Esophagus muscularis mucosa (tissue), 4 donors: ENCODE measurements around the gene LAPTM5. TPM values are rescaled to one million over a fixed set of nuclear protein-coding genes. Genes with fewer than 3 reads are reported as not detected.
A peak's percentile ranks its signal among the peaks of the same experiment; 100 is the strongest.

Source experiments
- DNase-seq: peaks from one replicate; pipeline ENCODE4 v3.0.0-alpha.2; 2017; ENCODE audit errors: extremely low spot score
- H3K27ac ChIP-seq, 4 donors: fragments of 200-600 bp; sonication (generic); replicated peaks in 1 of 4; 1 replicate in 3 of 4; 2 replicates in 1 of 4; pipeline ENCODE4 v1.5.1; 2016 to 2019; ENCODE audit warnings: mild to moderate bottlenecking in 1 of 4
- H3K27me3 ChIP-seq, 4 donors: fragments of 200-600 bp; sonication (generic); one replicate each; pipeline versions ENCODE4 v1.5.1 to v1.6.0; 2016 to 2019
- H3K36me3 ChIP-seq, 4 donors: fragments of 200-600 bp; sonication (generic); one replicate each; pipeline ENCODE4 v1.5.1; 2016 to 2019
- H3K4me1 ChIP-seq, 4 donors: fragments of 200-600 bp; sonication (generic); one replicate each; pipeline ENCODE4 v1.5.1; 2016 to 2019
- H3K4me3 ChIP-seq, 4 donors: fragments of 200-600 bp; sonication (generic); 1 replicate in 2 of 4; 2 replicates in 2 of 4; pipeline ENCODE4 v1.5.1; 2016 to 2019; ENCODE audit warnings: mild to moderate bottlenecking in 4 of 4, moderate library complexity in 1 of 4
- H3K9me3 ChIP-seq, 4 donors: fragments of 200-600 bp; sonication (generic); 1 replicate in 3 of 4; 2 replicates in 1 of 4; pipeline ENCODE4 v1.5.1; 2016 to 2019
- CTCF ChIP-seq, 3 experiments: fragments of 200-600 bp in 2 of 3; fragments of 450-650 bp in 1 of 3; sonication (generic) in 2 of 3; IDR thresholded peaks; one replicate each; pipeline ENCODE4 v1.5.1; 2017 to 2019; ENCODE audit warnings: antibody characterized with exemption in 3 of 3, mild to moderate bottlenecking in 2 of 3, moderate library complexity in 1 of 3
- EP300 ChIP-seq: sonication (generic); formaldehyde crosslinking; IDR thresholded peaks from one replicate; pipeline ENCODE4 v1.6.1; 2017; ENCODE audit warnings: antibody characterized with exemption
- POLR2A ChIP-seq: fragments of 450-650 bp; IDR thresholded peaks from one replicate; pipeline ENCODE4 v1.6.1; 2017; ENCODE audit warnings: antibody characterized with exemption, moderate library complexity, mild to moderate bottlenecking, low read depth
- POLR2AphosphoS5 ChIP-seq, 2 donors: sonication (generic); formaldehyde crosslinking; IDR thresholded peaks; one replicate each; pipeline ENCODE4 v1.6.1; 2017; ENCODE audit warnings: antibody characterized with exemption in 2 of 2
- WGBS: methylation state at CpG from one replicate; pipeline ENCODE4 v1.1.5; 2018; 5-methylcytosine and 5-hydroxymethylcytosine counted together
- intact Hi-C: fragments of 100-400 bp; cut with DNase I; formaldehyde crosslinking; loops from one replicate; pipeline ENCODE4 v1.15.1; 2023
- total RNA-seq, 4 donors: library from RNA; depleted of rRNA; stranded (reverse); fragments of >200 nt; gene quantifications; one replicate each; pipeline versions ENCODE4 v1.1.0 to v1.2.1, GENCODE V29; 2016

Gene LAPTM5
- total RNA-seq, 4 donors from 2014 or later, result 32.4 to 83.7 (median 36.3) TPM

DNA sequence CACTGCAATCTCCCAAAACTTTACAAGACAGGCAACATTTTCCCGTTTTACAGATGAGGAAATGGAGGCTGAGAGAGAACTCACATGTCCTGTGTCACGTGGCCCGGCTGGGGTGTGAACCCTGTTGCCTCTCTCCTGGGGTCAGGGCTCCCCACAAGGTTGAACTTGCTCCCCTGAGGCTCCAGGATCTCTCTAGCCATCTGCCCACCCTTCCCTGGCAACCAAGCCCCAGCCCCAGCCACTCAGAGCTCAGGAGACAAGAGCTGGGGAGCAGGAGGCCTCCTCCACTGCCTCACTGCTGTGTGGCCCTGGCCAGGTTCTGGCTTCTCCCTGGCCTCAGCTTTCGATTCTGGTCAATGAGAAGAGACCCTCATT, 11.8 kb downstream of the LAPTM5 start:
- no peak for DNase-seq
- intact Hi-C loops, result no loop called here
- TF ChIP-seq EP300 (no peak), CTCF (IDR thresholded peaks at IDR 0.05) (no peak), POLR2AphosphoS5 (IDR thresholded peaks at IDR 0.05) (no peak)
- WGBS, result 77% methylated on average over 2 of the region's 4 CpGs
- Histone ChIP-seq H3K36me3 (no peaks in the 10 kb centered on the region), H3K27ac (peak overlapping the region in 1 of 4 donors; percentile 26), H3K9me3 (no peaks in the 10 kb centered on the region), H3K27me3 (peaks cover 0 to 2% (median 0%) of the 10 kb centered on the region in 4 donors), H3K4me3 (no peak overlapping the region), H3K4me1 (peaks cover 0 to 47% (median 28%) of the 10 kb centered on the region in 4 donors)

DNA sequence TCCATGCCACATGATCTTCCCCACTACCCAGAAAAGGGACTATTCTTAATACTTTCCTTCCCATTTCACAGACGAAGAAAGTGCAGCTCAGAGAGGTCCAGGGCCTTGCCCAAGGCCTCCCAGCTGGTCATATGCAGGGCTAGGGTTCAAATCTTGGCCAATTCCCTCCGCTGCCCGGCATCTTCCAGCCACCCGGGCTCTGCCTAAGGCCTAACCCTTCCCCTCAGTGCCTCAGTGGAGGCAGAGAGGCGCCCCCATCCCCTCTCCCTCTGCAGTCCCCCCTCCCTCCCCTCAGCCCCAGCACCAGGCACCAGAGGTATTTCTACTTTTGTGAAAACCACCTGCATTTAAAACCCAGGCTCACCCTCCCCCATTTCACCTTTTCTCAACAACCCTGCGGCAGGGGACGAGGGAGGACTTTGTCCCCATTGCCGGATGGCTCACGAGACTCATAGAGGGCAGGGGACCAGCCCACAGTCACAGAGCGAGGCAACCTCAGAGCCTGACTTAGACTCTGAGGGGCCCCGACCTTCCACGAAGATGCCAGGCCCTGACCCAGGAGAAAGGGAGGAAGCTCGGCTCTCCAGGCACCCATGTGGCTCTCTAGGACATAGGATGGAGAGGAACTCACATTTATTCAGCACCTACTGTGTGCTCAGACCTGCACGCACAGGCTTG, 12.3 kb downstream of the LAPTM5 start:
- Histone ChIP-seq H3K27me3 (no peaks in the 10 kb centered on the region), H3K27ac (no peak overlapping the region), H3K9me3 (no peaks in the 10 kb centered on the region), H3K36me3 (no peaks in the 10 kb centered on the region), H3K4me1 (peaks cover 0 to 42% (median 25%) of the 10 kb centered on the region in 4 donors), H3K4me3 (no peak overlapping the region)
- intact Hi-C loops, result no loop called here
- WGBS, result 90% methylated on average over 14 of the region's 14 CpGs
- no peak for DNase-seq
- TF ChIP-seq CTCF (IDR thresholded peaks at IDR 0.05) (no peak), POLR2A (no peak), POLR2AphosphoS5 (IDR thresholded peaks at IDR 0.05) (no peak), EP300 (no peak)

DNA sequence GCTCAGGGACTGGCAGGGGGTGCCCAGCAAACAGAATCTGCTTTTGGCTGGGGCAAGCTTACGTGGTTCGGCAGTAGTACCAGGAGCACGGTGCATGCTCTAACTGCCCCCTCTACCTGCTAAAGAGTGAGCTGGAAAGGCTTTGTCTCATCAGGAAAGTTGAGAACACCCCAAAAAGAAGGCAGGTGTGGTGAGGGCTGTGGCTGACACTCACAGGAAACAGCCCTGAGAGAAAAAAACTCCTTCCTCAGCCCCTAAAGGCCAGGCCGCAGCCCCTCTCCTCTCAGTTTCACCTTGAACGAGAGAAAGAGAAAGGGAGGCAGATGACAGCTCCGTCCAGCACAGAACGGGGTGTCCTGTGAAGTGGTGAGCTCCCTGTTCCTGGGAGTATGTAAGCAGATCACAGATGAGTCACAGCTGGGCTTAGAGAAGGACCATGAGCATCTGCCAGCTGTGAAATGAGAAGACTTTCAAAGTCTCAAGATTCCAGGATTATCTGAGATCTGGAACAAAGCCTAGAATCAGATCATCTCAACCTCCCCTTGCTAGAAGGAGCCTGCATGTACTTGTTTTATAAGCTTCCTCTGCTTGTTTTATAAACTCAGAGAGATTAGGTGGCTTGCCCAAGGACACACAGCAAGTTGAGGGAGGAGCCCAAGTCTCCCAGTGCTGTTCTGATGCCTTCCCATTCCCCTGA, 13.4 kb downstream of the LAPTM5 start:
- H3K27ac ChIP-seq, result no peak overlapping the region
- TF ChIP-seq POLR2AphosphoS5 (IDR thresholded peaks at IDR 0.05) (no peak), CTCF (IDR thresholded peaks at IDR 0.05) (no peak), POLR2A (no peak), EP300 (no peak)
- H3K9me3 ChIP-seq, result no peaks in the 10 kb centered on the region
- intact Hi-C loops, result no loop called here
- peaks cover 0 to 34% (median 19%) of the 10 kb centered on the region in 4 donors for H3K4me1 ChIP-seq
- 64% methylated on average over 6 of the region's 7 CpGs for WGBS
- H3K27me3 ChIP-seq, result no peaks in the 10 kb centered on the region
- no peak for DNase-seq
- H3K36me3 ChIP-seq, result no peaks in the 10 kb centered on the region
- H3K4me3 ChIP-seq, result no peak overlapping the region

- TF ChIP-seq POLR2A, result no peak
- no peak for TF ChIP-seq POLR2AphosphoS5 (IDR thresholded peaks at IDR 0.05)
- TF ChIP-seq EP300, result no peak
- TF ChIP-seq CTCF (IDR thresholded peaks at IDR 0.05), result no peak
- no peaks in the 10 kb centered on the region for H3K9me3 ChIP-seq
- no peak overlapping the region for H3K4me3 ChIP-seq
- peaks cover 0 to 2% (median 0%) of the 10 kb centered on the region in 4 donors for H3K36me3 ChIP-seq
- H3K27me3 ChIP-seq, result no peaks in the 10 kb centered on the region
- intact Hi-C loops, result no loop called here
- no peak for DNase-seq
- no peak overlapping the region for H3K27ac ChIP-seq
- peaks cover 0 to 28% (median 13%) of the 10 kb centered on the region in 4 donors for H3K4me1 ChIP-seq
- 51% methylated on average over 4 of the region's 4 CpGs for WGBS
Observed at GRCh38 chr1:30743584-30744059, 14.0 kb downstream of the LAPTM5 start.
